Measurements from ENCODE around the gene NR3C2.

DNA sequence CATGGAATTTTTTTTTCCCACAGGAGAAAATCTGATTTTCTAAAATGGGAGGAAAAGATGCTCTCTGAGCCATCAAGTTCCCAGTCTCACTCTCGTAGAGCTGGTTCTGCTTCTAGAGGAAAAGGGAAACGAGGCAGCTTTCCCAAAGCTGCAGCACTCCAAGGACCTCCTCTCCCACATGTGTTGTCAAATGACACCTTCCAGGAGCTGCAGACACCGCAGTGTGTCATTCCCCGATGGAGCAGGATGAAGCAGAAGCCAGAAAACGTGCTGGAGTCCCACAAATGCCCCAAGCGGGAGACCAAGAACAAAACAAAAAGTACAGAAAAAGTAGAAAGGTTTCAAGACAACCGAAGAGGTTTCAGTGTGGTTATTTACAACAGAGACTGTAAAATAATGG lies 362.3 kb downstream of the NR3C2 start:
- TF ChIP-seq, protein P1, sequence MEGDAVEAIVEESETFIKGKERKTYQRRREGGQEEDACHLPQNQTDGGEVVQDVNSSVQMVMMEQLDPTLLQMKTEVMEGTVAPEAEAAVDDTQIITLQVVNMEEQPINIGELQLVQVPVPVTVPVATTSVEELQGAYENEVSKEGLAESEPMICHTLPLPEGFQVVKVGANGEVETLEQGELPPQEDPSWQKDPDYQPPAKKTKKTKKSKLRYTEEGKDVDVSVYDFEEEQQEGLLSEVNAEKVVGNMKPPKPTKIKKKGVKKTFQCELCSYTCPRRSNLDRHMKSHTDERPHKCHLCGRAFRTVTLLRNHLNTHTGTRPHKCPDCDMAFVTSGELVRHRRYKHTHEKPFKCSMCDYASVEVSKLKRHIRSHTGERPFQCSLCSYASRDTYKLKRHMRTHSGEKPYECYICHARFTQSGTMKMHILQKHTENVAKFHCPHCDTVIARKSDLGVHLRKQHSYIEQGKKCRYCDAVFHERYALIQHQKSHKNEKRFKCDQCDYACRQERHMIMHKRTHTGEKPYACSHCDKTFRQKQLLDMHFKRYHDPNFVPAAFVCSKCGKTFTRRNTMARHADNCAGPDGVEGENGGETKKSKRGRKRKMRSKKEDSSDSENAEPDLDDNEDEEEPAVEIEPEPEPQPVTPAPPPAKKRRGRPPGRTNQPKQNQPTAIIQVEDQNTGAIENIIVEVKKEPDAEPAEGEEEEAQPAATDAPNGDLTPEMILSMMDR (IDR thresholded peaks at IDR 0.05; ENCODE audit: insufficient read depth, low read depth, low read length) = no peak
- TF ChIP-seq EZH2 (IDR thresholded peaks at IDR 0.05; ENCODE audit: insufficient read depth, low read length) = no peak
